ENCODE data around the gene AGPAT3. TPM values are rescaled to one million over a fixed set of nuclear protein-coding genes. Genes with fewer than 3 reads are reported as not detected.

AGPAT3 gene
- total RNA-seq, 1 donor from 2014 or later = 45.4 TPM

GRCh38 chr21:43944757-43945156 lies 79.7 kb downstream of the AGPAT3 start:
- Mint-ChIP-seq H3K27ac (ENCODE audit: unreplicated experiment) (no peak overlapping the region), H3K4me3 (ENCODE audit: unreplicated experiment) (no peak overlapping the region), H3K4me1 (ENCODE audit: low read depth) (no peaks in the 10 kb centered on the region)

GRCh38 chr21:43948740-43949498 lies 83.9 kb downstream of the AGPAT3 start:
- Mint-ChIP-seq H3K27me3 (ENCODE audit: low read depth) (no peaks in the 10 kb centered on the region), H3K4me3 (ENCODE audit: unreplicated experiment) (no peak overlapping the region)

More at GRCh38 chr21:43944757-43945156, 79.7 kb downstream of the AGPAT3 start:
- H3K9me3 Mint-ChIP-seq (ENCODE audit: low read depth) = peaks cover 2% of the 10 kb centered on the region
- H3K36me3 Mint-ChIP-seq (ENCODE audit: low read depth) = no peaks in the 10 kb centered on the region
- no peak for TF ChIP-seq CTCF (IDR thresholded peaks at IDR 0.05)
- H3K27me3 Mint-ChIP-seq (ENCODE audit: low read depth) = no peaks in the 10 kb centered on the region
- peak; percentile 84 for DNase-seq (ENCODE audit: low spot score)

GRCh38 chr21:43949499-43950208 lies 84.6 kb downstream of the AGPAT3 start:
- no peak overlapping the region for H3K4me3 Mint-ChIP-seq (ENCODE audit: unreplicated experiment)
- H3K4me1 Mint-ChIP-seq (ENCODE audit: low read depth) = no peaks in the 10 kb centered on the region

More at GRCh38 chr21:43948740-43949498, 83.9 kb downstream of the AGPAT3 start:
- no peak for DNase-seq (ENCODE audit: low spot score)
- TF ChIP-seq CTCF (IDR thresholded peaks at IDR 0.05) = no peak
- H3K9me3 Mint-ChIP-seq (ENCODE audit: low read depth) = peaks cover 2% of the 10 kb centered on the region
- no peaks in the 10 kb centered on the region for H3K4me1 Mint-ChIP-seq (ENCODE audit: low read depth)
- no peak overlapping the region for H3K27ac Mint-ChIP-seq (ENCODE audit: unreplicated experiment)
- H3K36me3 Mint-ChIP-seq (ENCODE audit: low read depth) = no peaks in the 10 kb centered on the region

GRCh38 chr21:43950481-43950880 lies 85.5 kb downstream of the AGPAT3 start:
- peak; percentile 68 for DNase-seq (ENCODE audit: low spot score)
- Mint-ChIP-seq H3K27ac (ENCODE audit: unreplicated experiment) (no peak overlapping the region), H3K9me3 (ENCODE audit: low read depth) (peaks cover 2% of the 10 kb centered on the region), H3K27me3 (ENCODE audit: low read depth) (no peaks in the 10 kb centered on the region), H3K4me1 (ENCODE audit: low read depth) (no peaks in the 10 kb centered on the region), H3K4me3 (ENCODE audit: unreplicated experiment) (no peak overlapping the region), H3K36me3 (ENCODE audit: low read depth) (no peaks in the 10 kb centered on the region)
- no peak for TF ChIP-seq CTCF (IDR thresholded peaks at IDR 0.05)

More at GRCh38 chr21:43949499-43950208, 84.6 kb downstream of the AGPAT3 start:
- no peaks in the 10 kb centered on the region for H3K27me3 Mint-ChIP-seq (ENCODE audit: low read depth)
- no peaks in the 10 kb centered on the region for H3K36me3 Mint-ChIP-seq (ENCODE audit: low read depth)
- DNase-seq (ENCODE audit: low spot score) = no peak
- peaks cover 2% of the 10 kb centered on the region for H3K9me3 Mint-ChIP-seq (ENCODE audit: low read depth)
- no peak overlapping the region for H3K27ac Mint-ChIP-seq (ENCODE audit: unreplicated experiment)
- no peak for TF ChIP-seq CTCF (IDR thresholded peaks at IDR 0.05)

GRCh38 chr21:43950936-43951335 lies 85.9 kb downstream of the AGPAT3 start:
- Mint-ChIP-seq H3K4me1 (ENCODE audit: low read depth) (no peaks in the 10 kb centered on the region), H3K9me3 (ENCODE audit: low read depth) (peaks cover 2% of the 10 kb centered on the region), H3K36me3 (ENCODE audit: low read depth) (no peaks in the 10 kb centered on the region), H3K27ac (ENCODE audit: unreplicated experiment) (no peak overlapping the region), H3K27me3 (ENCODE audit: low read depth) (no peaks in the 10 kb centered on the region), H3K4me3 (ENCODE audit: unreplicated experiment) (no peak overlapping the region)
- TF ChIP-seq CTCF (IDR thresholded peaks at IDR 0.05) = no peak
- DNase-seq (ENCODE audit: low spot score) = peak; percentile 79
